ENCODE results near the gene LMBR1. TPM values are rescaled to one million over a fixed set of nuclear protein-coding genes. Genes with fewer than 3 reads are reported as not detected.

The LMBR1 gene
- total RNA-seq, 1 donor from 2014 or later, result 49.7 TPM

DNA sequence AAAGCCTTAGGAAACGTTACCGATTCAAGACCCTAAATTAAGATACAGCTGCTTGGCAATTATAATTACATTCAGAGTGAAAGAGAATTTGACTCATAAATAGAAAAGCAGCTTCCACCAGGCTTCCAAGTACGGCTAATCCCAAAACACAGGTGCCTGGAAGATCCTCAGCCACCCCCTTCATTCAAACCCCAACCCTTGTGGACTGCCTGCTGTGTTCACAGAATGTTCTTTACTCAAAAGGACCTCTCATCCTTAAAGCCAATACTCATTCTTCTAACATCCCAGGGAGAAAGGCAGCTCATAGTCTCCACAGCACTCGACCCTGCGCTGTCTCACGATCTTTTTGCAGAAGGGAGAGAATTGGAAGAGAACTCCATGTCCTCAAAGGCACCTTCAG, 219.5 kb downstream of the LMBR1 start:
- Histone ChIP-seq H3K27me3 (ENCODE audit: insufficient read depth, low read length) (no peaks in the 10 kb centered on the region), H3K9ac (ENCODE audit: low read length) (no peak overlapping the region), H3K27ac (ENCODE audit: low read depth, low read length) (no peak overlapping the region), H3K36me3 (ENCODE audit: insufficient read depth, low read length) (peaks cover 3% of the 10 kb centered on the region), H3K9me3 (ENCODE audit: insufficient read depth, low read depth, low read length) (no peaks in the 10 kb centered on the region), H3K4me2 (ENCODE audit: low read length) (no peak overlapping the region), H3K4me1 (ENCODE audit: insufficient read depth, low read length) (no peaks in the 10 kb centered on the region), H3K79me2 (ENCODE audit: insufficient read depth, low read length) (no peaks in the 10 kb centered on the region), H4K20me1 (ENCODE audit: insufficient read depth, low read length) (no peaks in the 10 kb centered on the region), H3K4me3 (ENCODE audit: insufficient read depth, low read depth, low read length) (no peak overlapping the region), H2AFZ (ENCODE audit: low read depth, low read length) (no peak overlapping the region)
- H3K27me3 Mint-ChIP-seq (ENCODE audit: low read depth, unreplicated experiment), result no peaks in the 10 kb centered on the region
- no peaks in the 10 kb centered on the region for H3K9me3 Mint-ChIP-seq (ENCODE audit: unreplicated experiment)
- DNase-seq (ENCODE audit: low read depth), result no peak
- H3K36me3 Mint-ChIP-seq (ENCODE audit: low read depth, unreplicated experiment), result peaks cover 13% of the 10 kb centered on the region
- no peak overlapping the region for H3K27ac Mint-ChIP-seq (ENCODE audit: unreplicated experiment)
- TF ChIP-seq, protein P1, sequence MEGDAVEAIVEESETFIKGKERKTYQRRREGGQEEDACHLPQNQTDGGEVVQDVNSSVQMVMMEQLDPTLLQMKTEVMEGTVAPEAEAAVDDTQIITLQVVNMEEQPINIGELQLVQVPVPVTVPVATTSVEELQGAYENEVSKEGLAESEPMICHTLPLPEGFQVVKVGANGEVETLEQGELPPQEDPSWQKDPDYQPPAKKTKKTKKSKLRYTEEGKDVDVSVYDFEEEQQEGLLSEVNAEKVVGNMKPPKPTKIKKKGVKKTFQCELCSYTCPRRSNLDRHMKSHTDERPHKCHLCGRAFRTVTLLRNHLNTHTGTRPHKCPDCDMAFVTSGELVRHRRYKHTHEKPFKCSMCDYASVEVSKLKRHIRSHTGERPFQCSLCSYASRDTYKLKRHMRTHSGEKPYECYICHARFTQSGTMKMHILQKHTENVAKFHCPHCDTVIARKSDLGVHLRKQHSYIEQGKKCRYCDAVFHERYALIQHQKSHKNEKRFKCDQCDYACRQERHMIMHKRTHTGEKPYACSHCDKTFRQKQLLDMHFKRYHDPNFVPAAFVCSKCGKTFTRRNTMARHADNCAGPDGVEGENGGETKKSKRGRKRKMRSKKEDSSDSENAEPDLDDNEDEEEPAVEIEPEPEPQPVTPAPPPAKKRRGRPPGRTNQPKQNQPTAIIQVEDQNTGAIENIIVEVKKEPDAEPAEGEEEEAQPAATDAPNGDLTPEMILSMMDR (IDR thresholded peaks at IDR 0.05; ENCODE audit: insufficient read depth, low read depth, low read length), result no peak
- TF ChIP-seq EZH2 (IDR thresholded peaks at IDR 0.05; ENCODE audit: insufficient read depth, low read length), result no peak
- no peaks in the 10 kb centered on the region for H3K4me1 Mint-ChIP-seq (ENCODE audit: low read depth, unreplicated experiment)
- no peak overlapping the region for H3K4me3 Mint-ChIP-seq (ENCODE audit: unreplicated experiment)
- FAIRE-seq, result no peak

DNA sequence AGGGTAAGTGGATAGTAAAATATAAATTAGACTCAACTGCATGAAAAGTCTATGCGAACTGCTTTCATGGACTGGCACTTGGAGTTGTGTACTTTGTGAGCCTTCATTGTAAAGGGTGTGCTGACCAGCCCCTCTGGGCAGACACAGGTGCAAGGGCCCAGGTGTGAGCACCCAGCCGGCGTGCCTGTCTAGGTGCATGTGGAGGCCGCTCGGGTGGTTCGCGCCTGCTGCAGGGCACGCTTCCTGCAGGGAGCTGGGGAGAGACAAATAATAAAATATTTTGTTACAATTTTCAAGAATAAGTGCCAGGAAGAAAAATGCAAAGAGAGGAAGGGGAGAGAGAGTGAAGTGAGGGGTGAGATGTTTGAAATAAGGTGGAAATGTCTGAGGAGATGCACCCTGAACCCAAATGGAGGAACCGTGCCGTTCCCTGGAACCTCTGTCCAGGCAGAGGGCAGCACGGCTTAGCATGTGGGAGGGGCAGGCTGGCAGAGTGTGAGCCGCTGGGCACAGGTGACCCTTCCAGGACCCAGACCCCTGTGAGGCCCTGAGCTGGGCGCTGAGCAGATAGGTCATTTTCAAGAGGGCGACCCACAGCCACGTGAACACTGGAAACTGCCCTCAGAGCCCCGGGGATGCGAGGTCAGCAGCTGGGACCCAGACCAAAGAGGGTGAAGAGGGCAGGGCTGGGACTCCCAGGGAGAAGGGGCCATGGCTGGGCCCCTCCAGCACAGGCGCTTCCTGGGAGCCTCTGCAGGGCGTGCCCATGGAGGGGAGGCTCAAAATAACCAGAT, 223.8 kb downstream of the LMBR1 start:
- H3K27ac Mint-ChIP-seq (ENCODE audit: unreplicated experiment), result no peak overlapping the region
- no peak for FAIRE-seq
- H3K36me3 Mint-ChIP-seq (ENCODE audit: low read depth, unreplicated experiment), result no peaks in the 10 kb centered on the region

More for the DNA sequence above, 223.8 kb downstream of the LMBR1 start:
- Histone ChIP-seq H3K4me3 (ENCODE audit: insufficient read depth, low read depth, low read length) (no peak overlapping the region), H3K79me2 (ENCODE audit: insufficient read depth, low read length) (no peaks in the 10 kb centered on the region), H3K36me3 (ENCODE audit: insufficient read depth, low read length) (no peaks in the 10 kb centered on the region), H3K4me1 (ENCODE audit: insufficient read depth, low read length) (no peaks in the 10 kb centered on the region), H2AFZ (ENCODE audit: low read depth, low read length) (no peak overlapping the region), H4K20me1 (ENCODE audit: insufficient read depth, low read length) (no peaks in the 10 kb centered on the region), H3K9ac (ENCODE audit: low read length) (no peak overlapping the region), H3K9me3 (ENCODE audit: insufficient read depth, low read depth, low read length) (no peaks in the 10 kb centered on the region), H3K27me3 (ENCODE audit: insufficient read depth, low read length) (no peaks in the 10 kb centered on the region), H3K4me2 (ENCODE audit: low read length) (no peak overlapping the region), H3K27ac (ENCODE audit: low read depth, low read length) (no peak overlapping the region)
- Mint-ChIP-seq H3K4me3 (ENCODE audit: unreplicated experiment) (no peak overlapping the region), H3K27me3 (ENCODE audit: low read depth, unreplicated experiment) (no peaks in the 10 kb centered on the region), H3K9me3 (ENCODE audit: unreplicated experiment) (no peaks in the 10 kb centered on the region), H3K4me1 (ENCODE audit: low read depth, unreplicated experiment) (peaks cover 23% of the 10 kb centered on the region)
- DNase-seq (ENCODE audit: low read depth), result no peak
- no peak for TF ChIP-seq EZH2 (IDR thresholded peaks at IDR 0.05; ENCODE audit: insufficient read depth, low read length)
- TF ChIP-seq, protein P1 (IDR thresholded peaks at IDR 0.05; ENCODE audit: insufficient read depth, low read depth, low read length), result no peak

Data from astrocyte (in vitro differentiated cells and primary cell).